ENCODE measurements around the gene FAM227B.

- no peak for TF ChIP-seq CTCF (IDR thresholded peaks at IDR 0.05)
- no peak for TF ChIP-seq POLR2A (IDR thresholded peaks at IDR 0.05)
Measured at GRCh38 chr15:49628379-49628778, 7.8 kb upstream of the FAM227B start.

Measured in body of pancreas (tissue), 4 donors.